Glomerular visceral epithelial cell (primary cell): ENCODE data around the gene PADI6.
"Not testable (repeated sequence)": the region's sequence is repeated elsewhere in the genome, so short reads cannot be mapped to it uniquely, and the experiment has no call there.

ENCODE experiments used
- DNase-seq: peaks from one replicate; pipeline ENCODE4 v3.0.0-alpha.2; 2016; ENCODE audit errors: extremely low spot score

The PADI6 gene

GRCh38 chr1:17371896-17372295 is at the start of gene PADI6:
PADI6 (plus strand) TSS chr1:17372196; CDS start chr1:17372246, 50 bp downstream.
- no peak for DNase-seq

- no peak for DNase-seq
Measured at GRCh38 chr1:17328855-17329254, 43.1 kb upstream of the PADI6 start.

- DNase-seq, result no peak
Measured at GRCh38 chr1:17329610-17330009, 42.4 kb upstream of the PADI6 start.

- DNase-seq, result no peak
Measured at GRCh38 chr1:17330856-17331255, 41.1 kb upstream of the PADI6 start.

GRCh38 chr1:17333081-17333480 is 38.9 kb upstream of the PADI6 start:
- no peak for DNase-seq

- DNase-seq, result peak; percentile 75
Measured at GRCh38 chr1:17335821-17336710, 35.9 kb upstream of the PADI6 start.

- no peak for DNase-seq
Measured at GRCh38 chr1:17338706-17339493, 33.1 kb upstream of the PADI6 start.

- DNase-seq, result no peak
Measured at GRCh38 chr1:17339521-17339920, 32.5 kb upstream of the PADI6 start.

- peak; percentile 20 for DNase-seq
Measured at GRCh38 chr1:17340358-17340757, 31.6 kb upstream of the PADI6 start.

GRCh38 chr1:17342014-17342441 is 30.0 kb upstream of the PADI6 start:
- DNase-seq, result no peak

- DNase-seq, result not testable (repeated sequence)
Measured at GRCh38 chr1:17345506-17345905, 26.5 kb upstream of the PADI6 start.

GRCh38 chr1:17346046-17346789 is 25.8 kb upstream of the PADI6 start:
- no peak for DNase-seq

GRCh38 chr1:17347769-17348592 is 24.0 kb upstream of the PADI6 start:
- peak; percentile 15 for DNase-seq

GRCh38 chr1:17348593-17349234 is 23.3 kb upstream of the PADI6 start:
- DNase-seq, result no peak

GRCh38 chr1:17350083-17350482 is 21.9 kb upstream of the PADI6 start:
- no peak for DNase-seq

GRCh38 chr1:17350928-17351446 is 21.0 kb upstream of the PADI6 start:
- DNase-seq, result no peak

GRCh38 chr1:17351598-17352324 is 20.2 kb upstream of the PADI6 start:
- no peak for DNase-seq

- DNase-seq, result no peak
Measured at GRCh38 chr1:17352419-17352909, 19.5 kb upstream of the PADI6 start.

- no peak for DNase-seq
Measured at GRCh38 chr1:17355898-17356297, 16.1 kb upstream of the PADI6 start.
